Rectal smooth muscle tissue (tissue), 1 donor: ENCODE measurements around the gene RELL1.

ENCODE experiments used
- H3K27ac ChIP-seq: one replicate; pipeline ENCODE4 v1.7.0; 2013; ENCODE audit warnings: low read depth, low read length, inconsistent platforms
- H3K27me3 ChIP-seq: one replicate; pipeline ENCODE4 v1.7.0; 2013; ENCODE audit warnings: low read length; ENCODE audit not compliant: control insufficient read depth, insufficient read depth
- H3K36me3 ChIP-seq: one replicate; pipeline ENCODE4 v1.7.0; 2013; ENCODE audit warnings: low read length; ENCODE audit not compliant: control insufficient read depth, insufficient read depth
- H3K4me1 ChIP-seq: one replicate; pipeline ENCODE4 v1.7.0; 2013; ENCODE audit warnings: low read length; ENCODE audit not compliant: control insufficient read depth, insufficient read depth
- H3K4me3 ChIP-seq: one replicate; pipeline ENCODE4 v1.7.0; 2013; ENCODE audit warnings: low read length
- H3K9ac ChIP-seq: one replicate; pipeline ENCODE4 v1.7.0; 2013; ENCODE audit warnings: low read length

RELL1 gene

DNA sequence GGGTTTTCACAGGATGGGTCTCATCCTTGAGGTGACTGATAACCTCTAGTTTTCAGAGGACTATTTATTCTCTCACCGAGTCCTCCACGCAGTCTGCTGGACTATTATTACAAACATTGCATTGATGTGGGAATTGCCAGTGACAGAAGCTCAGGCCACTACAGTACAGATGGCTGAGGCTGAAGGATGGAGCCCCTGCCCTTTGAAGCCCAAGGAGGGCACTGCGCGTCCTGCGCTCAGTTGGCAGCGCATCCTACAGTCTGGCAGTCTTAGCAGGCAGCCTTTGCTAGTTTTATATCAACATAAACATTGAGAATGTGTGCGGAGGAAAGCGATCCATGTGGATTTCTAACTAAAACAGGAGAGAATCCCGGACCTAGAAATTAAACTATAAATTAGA is 1.5 kb upstream of the RELL1 start:
- peaks cover 7% of the 10 kb centered on the region for H3K4me1 ChIP-seq
- H3K27me3 ChIP-seq: no peaks in the 10 kb centered on the region
- H3K36me3 ChIP-seq: no peaks in the 10 kb centered on the region
- no peak overlapping the region for H3K9ac ChIP-seq
- peak overlapping the region; percentile 80 for H3K27ac ChIP-seq
- H3K4me3 ChIP-seq: no peak overlapping the region

DNA sequence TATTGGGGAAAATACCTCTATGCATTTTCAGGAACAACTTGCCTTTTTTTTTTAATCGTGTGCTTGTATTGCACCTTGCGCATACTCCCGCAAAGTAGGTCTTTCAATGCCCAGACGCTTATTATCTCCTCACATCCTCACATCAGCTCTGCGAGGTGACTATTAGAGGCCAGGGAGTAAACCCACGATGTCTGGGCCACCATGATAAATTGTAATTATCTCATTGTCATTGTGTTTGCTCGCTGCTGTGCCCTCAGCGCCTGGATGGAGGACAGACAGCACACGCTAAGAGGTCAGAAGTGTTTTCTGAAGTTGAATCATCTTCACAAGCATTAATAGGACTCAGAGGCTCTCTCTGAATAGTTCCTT is 1.0 kb upstream of the RELL1 start:
- peak overlapping the region; percentile 57 for H3K4me3 ChIP-seq
- no peaks in the 10 kb centered on the region for H3K36me3 ChIP-seq
- H3K4me1 ChIP-seq: peaks cover 7% of the 10 kb centered on the region
- no peaks in the 10 kb centered on the region for H3K27me3 ChIP-seq
- no peak overlapping the region for H3K9ac ChIP-seq
- peak overlapping the region; percentile 80 for H3K27ac ChIP-seq

GRCh38 chr4:37685823-37686372 is 278 bp downstream of the RELL1 start:
- Histone ChIP-seq H3K27me3 (no peaks in the 10 kb centered on the region), H3K4me3 (peak overlapping the region; percentile 81), H3K4me1 (peaks cover 7% of the 10 kb centered on the region), H3K27ac (peak overlapping the region; percentile 97), H3K9ac (peak overlapping the region; percentile 91), H3K36me3 (no peaks in the 10 kb centered on the region)

GRCh38 chr4:37685161-37685822 is 884 bp downstream of the RELL1 start:
- Histone ChIP-seq H3K27ac (peak overlapping the region; percentile 97), H3K27me3 (no peaks in the 10 kb centered on the region), H3K4me3 (peak overlapping the region; percentile 81), H3K9ac (peak overlapping the region; percentile 60), H3K4me1 (peaks cover 7% of the 10 kb centered on the region), H3K36me3 (no peaks in the 10 kb centered on the region)

DNA sequence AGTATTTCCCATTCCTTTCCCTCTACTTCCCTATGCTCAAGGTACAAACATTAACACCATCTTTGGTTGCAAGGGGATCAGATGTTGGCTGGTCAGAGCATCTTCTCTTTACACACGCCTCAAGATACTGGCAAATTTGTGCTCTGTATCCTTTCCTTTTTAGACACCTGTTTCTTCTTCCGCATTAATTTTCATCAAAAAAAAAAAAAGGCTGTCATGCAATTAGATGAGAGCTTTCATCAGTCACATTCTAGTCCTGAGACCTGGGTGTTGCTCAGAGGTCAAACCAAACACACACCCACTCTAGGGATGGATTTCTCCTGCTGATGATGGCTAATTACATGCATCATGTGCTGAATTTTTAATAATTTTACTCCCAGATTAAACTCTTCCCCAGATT is 2.0 kb downstream of the RELL1 start:
- H3K9ac ChIP-seq: no peak overlapping the region
- peaks cover 7% of the 10 kb centered on the region for H3K4me1 ChIP-seq
- no peaks in the 10 kb centered on the region for H3K27me3 ChIP-seq
- H3K27ac ChIP-seq: no peak overlapping the region
- no peak overlapping the region for H3K4me3 ChIP-seq
- H3K36me3 ChIP-seq: no peaks in the 10 kb centered on the region

DNA sequence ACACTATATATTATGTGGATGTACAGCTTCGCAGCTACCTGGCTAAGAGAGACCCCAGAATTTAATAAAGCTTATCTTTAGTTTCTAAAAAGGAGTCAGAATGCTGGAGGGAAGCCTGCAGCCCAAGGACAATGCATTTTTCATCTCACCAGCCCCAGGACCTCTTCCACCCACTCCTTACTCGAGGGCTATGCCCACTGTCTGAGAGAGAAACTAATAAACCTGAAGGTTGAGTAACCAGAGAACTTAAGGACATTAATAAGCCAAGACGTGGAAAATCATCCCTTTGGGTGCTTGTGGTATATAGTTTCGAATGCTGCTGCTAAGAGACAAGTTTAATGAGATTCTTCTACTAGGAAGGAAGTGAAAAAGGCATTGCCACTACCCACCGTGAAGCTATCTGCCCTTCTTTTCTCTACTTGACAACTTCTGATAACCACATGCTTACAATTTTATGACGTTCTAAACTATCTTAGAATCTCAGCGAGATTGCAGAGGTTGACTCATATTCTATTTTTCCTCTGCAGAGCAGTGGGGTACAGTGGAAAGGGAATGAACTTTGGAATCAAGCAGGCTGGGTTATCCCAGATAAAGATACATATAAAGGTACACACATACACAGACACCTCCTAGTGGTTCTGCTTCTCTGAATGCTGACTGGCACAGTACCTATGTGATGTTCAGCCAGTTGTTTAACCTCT is 3.3 kb downstream of the RELL1 start:
- H3K4me1 ChIP-seq: peaks cover 7% of the 10 kb centered on the region
- H3K9ac ChIP-seq: no peak overlapping the region
- H3K4me3 ChIP-seq: no peak overlapping the region
- H3K27me3 ChIP-seq: no peaks in the 10 kb centered on the region
- H3K36me3 ChIP-seq: no peaks in the 10 kb centered on the region
- H3K27ac ChIP-seq: no peak overlapping the region

DNA sequence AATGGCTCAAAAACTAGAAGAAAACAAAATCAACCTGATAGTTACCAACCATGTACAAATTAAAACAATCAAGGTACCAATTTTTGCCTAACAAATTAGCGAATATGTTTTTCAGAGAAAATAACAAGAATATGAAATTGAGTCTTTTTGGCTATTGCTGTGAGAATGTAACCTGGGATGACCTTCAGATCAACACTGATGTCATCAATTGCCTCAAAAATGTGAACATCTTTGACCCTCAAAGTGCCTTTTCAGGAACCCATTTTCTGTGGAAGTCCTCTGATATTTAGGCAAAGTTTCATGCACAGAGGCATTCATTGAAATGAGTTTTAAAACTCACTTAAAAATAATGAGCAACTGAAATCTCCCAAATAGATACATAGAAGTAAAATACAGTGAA is 6.1 kb downstream of the RELL1 start:
- Histone ChIP-seq H3K4me3 (no peak overlapping the region), H3K9ac (no peak overlapping the region), H3K27me3 (no peaks in the 10 kb centered on the region), H3K36me3 (no peaks in the 10 kb centered on the region), H3K4me1 (peaks cover 3% of the 10 kb centered on the region), H3K27ac (no peak overlapping the region)

DNA sequence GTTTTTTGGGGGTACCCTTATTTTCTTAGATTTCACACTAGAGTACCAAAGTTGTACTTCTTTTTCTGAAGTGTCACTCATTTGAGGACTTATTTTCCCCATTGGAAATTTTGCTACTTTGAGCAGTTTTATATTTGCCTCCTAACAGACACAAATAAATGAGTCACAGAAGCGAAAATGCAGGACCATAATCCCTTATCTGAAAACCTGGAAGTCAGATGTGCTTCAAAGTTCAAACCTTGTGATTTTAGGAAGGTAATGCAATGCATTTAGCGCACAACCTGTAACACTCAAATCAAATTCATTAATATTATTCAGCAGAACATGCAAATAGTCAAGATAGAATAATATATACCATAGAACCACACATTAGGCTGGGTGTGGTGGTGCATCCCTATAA is 6.9 kb downstream of the RELL1 start:
- peaks cover 4% of the 10 kb centered on the region for H3K4me1 ChIP-seq
- no peak overlapping the region for H3K27ac ChIP-seq
- H3K4me3 ChIP-seq: no peak overlapping the region

DNA sequence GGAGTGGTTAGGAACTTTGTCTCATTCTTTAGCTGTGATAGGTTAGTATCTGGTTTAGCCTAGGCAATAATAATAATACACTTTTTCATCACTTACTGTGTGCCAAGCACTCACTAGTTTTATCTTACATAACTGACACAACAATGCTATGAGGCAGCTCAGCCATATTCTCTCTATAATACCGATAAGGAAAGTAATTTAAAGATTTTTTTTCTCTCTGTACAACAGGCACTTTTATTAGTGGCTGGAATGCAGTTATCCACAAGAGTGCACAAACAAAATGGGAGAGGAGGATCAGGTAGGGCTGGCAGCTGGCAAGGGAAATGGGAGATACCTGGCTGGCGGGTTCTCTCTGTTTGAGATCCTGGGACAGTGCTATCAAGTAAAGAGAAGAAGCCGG is 7.6 kb downstream of the RELL1 start:
- H3K36me3 ChIP-seq: no peaks in the 10 kb centered on the region
- no peak overlapping the region for H3K4me3 ChIP-seq
- H3K27ac ChIP-seq: no peak overlapping the region
- no peak overlapping the region for H3K9ac ChIP-seq
- no peaks in the 10 kb centered on the region for H3K27me3 ChIP-seq
- H3K4me1 ChIP-seq: peaks cover 6% of the 10 kb centered on the region

More for the DNA sequence above, 6.9 kb downstream of the RELL1 start:
- H3K9ac ChIP-seq: no peak overlapping the region
- no peaks in the 10 kb centered on the region for H3K36me3 ChIP-seq
- H3K27me3 ChIP-seq: no peaks in the 10 kb centered on the region

GRCh38 chr4:37675587-37676290 is 10.4 kb downstream of the RELL1 start:
- Histone ChIP-seq H3K4me1 (peaks cover 3% of the 10 kb centered on the region), H3K9ac (no peak overlapping the region), H3K27me3 (no peaks in the 10 kb centered on the region), H3K27ac (no peak overlapping the region), H3K4me3 (no peak overlapping the region), H3K36me3 (no peaks in the 10 kb centered on the region)

GRCh38 chr4:37674439-37674838 is 11.7 kb downstream of the RELL1 start:
- Histone ChIP-seq H3K4me1 (peaks cover 3% of the 10 kb centered on the region), H3K9ac (no peak overlapping the region), H3K27me3 (no peaks in the 10 kb centered on the region), H3K27ac (no peak overlapping the region), H3K36me3 (no peaks in the 10 kb centered on the region), H3K4me3 (no peak overlapping the region)

DNA sequence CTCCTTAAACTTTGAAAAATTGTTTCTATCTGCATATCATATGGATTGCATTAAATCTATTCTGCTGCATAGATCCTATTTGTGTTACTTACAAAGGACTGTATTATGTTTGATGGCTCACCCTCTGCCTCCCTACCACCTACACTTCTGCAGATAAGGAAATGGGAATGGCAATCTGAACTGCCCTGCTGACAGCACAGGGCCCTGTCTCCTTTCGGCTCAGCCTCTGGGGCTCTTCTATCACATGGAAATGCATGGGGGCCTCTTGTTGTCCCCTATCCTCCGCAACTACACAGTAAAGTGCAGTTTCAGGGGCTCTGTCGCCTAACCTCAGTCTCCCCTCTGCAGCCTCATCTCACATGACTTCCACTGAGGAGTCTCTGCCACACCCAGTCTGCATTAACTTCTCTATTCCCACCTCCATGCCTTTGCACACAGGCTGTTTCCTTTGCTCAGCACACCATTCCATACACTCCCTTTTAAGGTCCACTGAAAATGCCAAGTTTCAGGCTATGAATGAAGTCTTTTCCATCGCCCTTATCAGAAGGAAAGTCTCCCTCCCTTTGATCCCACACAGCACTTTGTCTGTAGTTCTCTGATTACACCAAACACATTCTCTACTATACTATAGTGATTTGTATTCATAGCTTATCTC is 12.5 kb downstream of the RELL1 start:
- Histone ChIP-seq H3K4me3 (no peak overlapping the region), H3K9ac (no peak overlapping the region), H3K4me1 (peaks cover 3% of the 10 kb centered on the region), H3K27ac (no peak overlapping the region), H3K27me3 (no peaks in the 10 kb centered on the region), H3K36me3 (no peaks in the 10 kb centered on the region)
